Measurements from ENCODE around the gene STRBP.
"Not testable (repeated sequence)": the region's sequence is repeated elsewhere in the genome, so short reads cannot be mapped to it uniquely, and the experiment has no call there.

Gene STRBP

DNA sequence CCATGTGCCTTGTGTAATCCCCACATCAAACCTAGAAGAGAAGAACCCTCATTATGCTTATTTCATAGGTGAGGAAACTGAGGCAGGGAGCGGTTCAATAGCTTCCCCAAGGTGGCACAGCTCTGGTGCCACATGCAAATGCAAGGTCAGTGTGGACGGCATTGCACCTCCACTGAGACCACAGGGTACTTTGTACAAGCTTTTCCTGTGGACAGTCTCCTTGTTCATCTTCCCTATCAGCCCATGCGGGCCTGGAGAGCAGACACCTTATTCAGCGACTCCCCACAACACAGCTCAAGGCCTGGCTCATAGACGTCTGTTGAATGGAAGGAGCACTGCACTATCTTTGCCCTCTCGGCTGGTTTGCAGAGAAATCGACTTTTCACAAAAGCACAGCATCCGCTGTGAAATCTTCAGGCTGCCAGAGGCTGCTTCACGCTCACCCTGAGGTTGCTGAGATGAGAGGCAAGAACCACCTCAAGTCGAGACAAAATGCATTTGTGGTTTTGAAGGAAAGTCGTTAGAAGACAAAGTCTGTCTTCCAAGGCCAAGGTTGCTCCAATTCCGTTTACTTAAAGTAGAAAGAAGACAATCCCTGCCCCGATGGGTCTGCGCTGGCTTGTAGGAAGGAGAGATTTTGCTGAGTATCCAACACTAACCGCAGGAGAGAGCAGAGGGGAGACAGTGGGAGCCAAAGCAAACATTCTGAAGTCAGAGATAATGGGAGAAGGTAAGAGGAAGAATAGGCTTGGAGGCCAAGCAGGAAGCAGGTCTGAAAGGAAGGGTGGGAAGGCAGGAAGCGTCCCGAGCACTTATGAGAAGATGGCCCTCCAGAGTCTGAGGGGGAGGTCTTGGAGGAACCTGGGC lies 34.2 kb upstream of the STRBP start:
- Histone ChIP-seq H3K9me3 (ENCODE audit: control insufficient read depth, insufficient read depth, low read depth, low read length) (no peaks in the 10 kb centered on the region), H3K9ac (ENCODE audit: low read length) (no peak overlapping the region), H3K4me3 (ENCODE audit: low read depth, low read length) (no peak overlapping the region), H3K36me3 (ENCODE audit: control insufficient read depth, insufficient read depth, low read length) (no peaks in the 10 kb centered on the region), H3K27ac (ENCODE audit: low read depth, low read length) (no peak overlapping the region), H3K4me1 (ENCODE audit: control insufficient read depth, insufficient read depth, low read length) (peaks cover 8% of the 10 kb centered on the region), H3K27me3 (ENCODE audit: control insufficient read depth, insufficient read depth, low read length) (no peaks in the 10 kb centered on the region)

DNA sequence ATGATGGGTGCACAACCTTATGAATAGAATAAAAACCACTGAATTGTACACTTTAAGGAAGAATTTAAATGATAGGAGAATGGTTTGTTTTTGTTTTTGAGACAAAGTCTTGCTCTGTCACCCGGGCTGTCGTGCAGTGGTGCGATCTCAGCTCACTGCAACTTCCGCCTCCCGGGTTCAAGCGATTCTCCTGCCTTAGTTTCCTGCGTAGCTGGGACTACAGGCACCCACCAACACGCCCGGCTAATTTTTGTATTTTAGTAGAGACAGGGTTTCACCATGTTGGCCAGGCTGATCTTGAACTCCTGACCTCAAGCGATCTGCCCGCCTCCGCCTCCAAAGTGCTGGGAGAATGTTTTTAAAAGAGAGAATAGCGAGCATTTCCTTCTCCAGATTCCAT lies 33.5 kb upstream of the STRBP start:
- not testable (repeated sequence) for H3K4me1 ChIP-seq (ENCODE audit: control insufficient read depth, insufficient read depth, low read length); H3K4me3 ChIP-seq (ENCODE audit: low read depth, low read length); H3K27ac ChIP-seq (ENCODE audit: low read depth, low read length); H3K9me3 ChIP-seq (ENCODE audit: control insufficient read depth, insufficient read depth, low read depth, low read length); H3K27me3 ChIP-seq (ENCODE audit: control insufficient read depth, insufficient read depth, low read length); H3K9ac ChIP-seq (ENCODE audit: low read length); H3K36me3 ChIP-seq (ENCODE audit: control insufficient read depth, insufficient read depth, low read length)

DNA sequence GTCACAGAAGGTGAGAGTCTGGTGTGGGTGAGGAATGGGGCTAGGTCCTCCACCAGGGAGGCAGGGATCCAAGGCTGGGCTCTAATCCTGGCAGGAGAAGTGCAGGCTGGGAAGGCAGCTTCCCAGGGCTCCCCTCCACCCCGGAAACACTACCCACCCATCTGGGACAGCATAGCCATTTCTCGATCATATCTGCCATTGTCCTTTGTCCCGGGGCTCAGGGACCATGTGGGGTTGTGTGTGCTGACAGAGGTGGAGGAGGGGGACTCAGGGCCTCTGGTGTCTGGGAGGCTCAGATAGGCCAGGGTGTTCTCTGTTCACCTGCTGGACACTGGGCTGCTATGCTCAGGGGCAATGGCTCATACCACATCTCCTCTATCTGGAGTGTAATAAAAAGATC lies 32.2 kb upstream of the STRBP start:
- Histone ChIP-seq H3K4me1 (ENCODE audit: control insufficient read depth, insufficient read depth, low read length) (peaks cover 8% of the 10 kb centered on the region), H3K36me3 (ENCODE audit: control insufficient read depth, insufficient read depth, low read length) (no peaks in the 10 kb centered on the region), H3K9me3 (ENCODE audit: control insufficient read depth, insufficient read depth, low read depth, low read length) (no peaks in the 10 kb centered on the region), H3K9ac (ENCODE audit: low read length) (no peak overlapping the region), H3K27ac (ENCODE audit: low read depth, low read length) (no peak overlapping the region), H3K27me3 (ENCODE audit: control insufficient read depth, insufficient read depth, low read length) (no peaks in the 10 kb centered on the region), H3K4me3 (ENCODE audit: low read depth, low read length) (no peak overlapping the region)

DNA sequence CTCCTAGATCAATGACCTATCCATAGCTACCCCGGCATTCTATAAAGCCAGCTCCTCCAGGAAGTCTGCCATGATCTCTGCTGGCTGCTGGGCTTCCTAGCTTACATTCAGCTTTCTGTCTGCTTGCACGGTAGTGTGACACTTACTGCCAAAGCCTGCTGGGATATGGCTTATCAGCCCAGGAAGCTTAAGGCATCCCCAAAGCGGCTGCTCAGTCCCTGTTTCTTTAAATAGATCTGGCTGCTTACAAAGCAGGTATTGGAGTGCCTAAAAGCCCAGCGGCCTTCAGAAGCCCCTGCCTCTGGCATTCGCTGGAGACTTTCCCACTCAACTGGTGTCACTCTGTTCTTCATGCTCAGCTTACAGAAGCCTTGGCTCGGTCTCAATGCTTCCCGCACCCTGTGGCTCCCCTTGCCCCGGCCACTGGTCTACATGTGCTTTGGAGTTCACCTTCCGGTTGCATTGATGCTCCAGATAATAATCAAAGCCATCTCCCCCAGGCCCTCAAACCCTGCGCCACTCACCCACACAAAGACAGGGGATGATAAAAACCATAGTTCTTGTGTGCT lies 31.3 kb upstream of the STRBP start:
- H3K36me3 ChIP-seq (ENCODE audit: control insufficient read depth, insufficient read depth, low read length) = no peaks in the 10 kb centered on the region
- H3K4me3 ChIP-seq (ENCODE audit: low read depth, low read length) = no peak overlapping the region
- no peak overlapping the region for H3K9ac ChIP-seq (ENCODE audit: low read length)

DNA sequence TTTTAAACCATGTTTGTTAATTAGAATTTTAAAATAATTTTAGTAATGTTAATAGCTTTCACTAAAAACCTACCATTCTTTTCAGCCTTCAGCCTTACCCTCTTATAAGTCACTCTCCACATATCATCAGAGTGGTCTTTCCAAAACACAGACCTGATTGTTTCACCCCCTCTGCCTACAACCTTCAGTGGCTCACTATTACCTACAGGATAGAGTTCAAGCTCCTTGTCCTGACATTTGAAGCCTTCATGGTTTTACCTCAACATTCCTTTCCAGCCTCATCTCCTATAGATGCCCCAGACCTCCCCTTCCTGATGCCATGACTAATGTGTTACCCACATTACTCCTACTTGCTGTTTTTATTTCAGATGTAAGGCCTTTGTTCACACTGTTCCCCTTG lies 27.8 kb upstream of the STRBP start:
- Histone ChIP-seq H3K36me3 (ENCODE audit: control insufficient read depth, insufficient read depth, low read length) (no peaks in the 10 kb centered on the region), H3K9ac (ENCODE audit: low read length) (no peak overlapping the region), H3K27me3 (ENCODE audit: control insufficient read depth, insufficient read depth, low read length) (no peaks in the 10 kb centered on the region), H3K9me3 (ENCODE audit: control insufficient read depth, insufficient read depth, low read depth, low read length) (no peaks in the 10 kb centered on the region), H3K4me3 (ENCODE audit: low read depth, low read length) (no peak overlapping the region), H3K27ac (ENCODE audit: low read depth, low read length) (no peak overlapping the region), H3K4me1 (ENCODE audit: control insufficient read depth, insufficient read depth, low read length) (peaks cover 9% of the 10 kb centered on the region; the same call in 1 of the 2 replicates)

More for the DNA sequence above, 31.3 kb upstream of the STRBP start:
- Histone ChIP-seq H3K27ac (ENCODE audit: low read depth, low read length) (no peak overlapping the region), H3K27me3 (ENCODE audit: control insufficient read depth, insufficient read depth, low read length) (no peaks in the 10 kb centered on the region), H3K9me3 (ENCODE audit: control insufficient read depth, insufficient read depth, low read depth, low read length) (no peaks in the 10 kb centered on the region), H3K4me1 (ENCODE audit: control insufficient read depth, insufficient read depth, low read length) (peaks cover under 1% of the 10 kb centered on the region; the same call in 1 of the 2 replicates)

DNA sequence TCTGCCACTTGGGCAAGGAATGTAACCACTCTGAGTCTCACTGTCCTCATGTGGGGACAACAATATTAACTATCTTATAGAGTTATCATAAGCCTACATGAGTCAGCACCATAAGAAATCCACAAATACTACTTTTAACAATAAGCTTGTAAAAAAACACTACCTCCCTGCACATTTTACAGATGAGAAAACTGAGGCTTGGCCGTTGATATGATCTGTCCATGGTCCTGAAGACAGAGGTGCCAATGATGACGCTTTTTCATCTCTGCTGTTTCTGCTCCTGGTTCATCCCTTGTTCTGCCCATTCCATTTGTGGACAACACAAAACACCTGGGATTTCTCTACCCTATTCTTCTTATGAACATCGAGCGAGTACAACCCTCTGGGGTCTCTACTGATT lies 23.4 kb upstream of the STRBP start:
- Histone ChIP-seq H3K9me3 (ENCODE audit: control insufficient read depth, insufficient read depth, low read depth, low read length) (no peaks in the 10 kb centered on the region), H3K4me3 (ENCODE audit: low read depth, low read length) (no peak overlapping the region), H3K27me3 (ENCODE audit: control insufficient read depth, insufficient read depth, low read length) (no peaks in the 10 kb centered on the region), H3K36me3 (ENCODE audit: control insufficient read depth, insufficient read depth, low read length) (no peaks in the 10 kb centered on the region), H3K4me1 (ENCODE audit: control insufficient read depth, insufficient read depth, low read length) (peaks cover 9% of the 10 kb centered on the region; the same call in 1 of the 2 replicates), H3K27ac (ENCODE audit: low read depth, low read length) (no peak overlapping the region), H3K9ac (ENCODE audit: low read length) (no peak overlapping the region)

DNA sequence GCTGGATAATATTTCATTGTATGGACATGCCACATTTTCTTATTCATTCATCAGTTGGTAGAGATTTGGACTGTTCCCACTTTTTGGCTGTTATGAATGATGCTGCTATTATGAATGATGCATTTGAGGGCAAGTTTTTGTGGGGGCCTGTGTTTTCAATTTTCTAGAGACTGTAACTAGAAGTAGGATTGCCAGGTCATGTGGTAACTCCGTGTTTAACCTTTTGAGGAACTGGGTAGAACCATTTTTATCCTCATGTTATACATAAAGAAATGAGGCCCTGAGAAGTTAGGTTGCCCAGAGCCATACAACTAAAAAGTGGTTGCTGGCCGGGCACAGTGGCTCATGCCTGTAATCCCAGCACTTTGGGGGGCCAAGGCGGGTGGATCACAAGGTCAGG lies 22.4 kb upstream of the STRBP start:
- Histone ChIP-seq H3K36me3 (ENCODE audit: control insufficient read depth, insufficient read depth, low read length) (no peaks in the 10 kb centered on the region), H3K27me3 (ENCODE audit: control insufficient read depth, insufficient read depth, low read length) (no peaks in the 10 kb centered on the region), H3K27ac (ENCODE audit: low read depth, low read length) (no peak overlapping the region), H3K4me3 (ENCODE audit: low read depth, low read length) (no peak overlapping the region), H3K9me3 (ENCODE audit: control insufficient read depth, insufficient read depth, low read depth, low read length) (no peaks in the 10 kb centered on the region), H3K9ac (ENCODE audit: low read length) (no peak overlapping the region), H3K4me1 (ENCODE audit: control insufficient read depth, insufficient read depth, low read length) (peaks cover 9% of the 10 kb centered on the region; the same call in 1 of the 2 replicates)

DNA sequence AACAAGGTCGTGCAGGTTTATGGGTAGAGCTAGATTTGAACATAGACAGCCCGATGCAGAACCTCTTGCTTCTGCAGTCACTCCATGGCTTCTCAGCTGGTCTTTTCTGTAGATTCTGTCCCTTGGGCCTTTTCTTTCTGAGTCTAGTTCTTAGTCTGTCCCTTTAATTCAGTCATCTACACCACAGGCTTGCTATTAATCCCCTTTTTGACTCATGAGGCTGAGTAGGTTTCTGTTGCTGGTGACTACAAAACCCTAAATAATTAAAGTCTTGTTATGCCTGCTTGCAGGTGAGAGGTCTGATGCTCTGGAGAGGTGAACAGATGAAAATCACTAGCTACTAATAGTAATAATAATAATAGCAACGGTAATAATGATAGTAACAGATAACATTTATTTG lies 19.3 kb upstream of the STRBP start:
- no peak overlapping the region for H3K4me3 ChIP-seq (ENCODE audit: low read depth, low read length)
- H3K9me3 ChIP-seq (ENCODE audit: control insufficient read depth, insufficient read depth, low read depth, low read length) = no peaks in the 10 kb centered on the region
- peaks cover 7% of the 10 kb centered on the region; the same call in 1 of the 2 replicates for H3K4me1 ChIP-seq (ENCODE audit: control insufficient read depth, insufficient read depth, low read length)
- no peak overlapping the region for H3K9ac ChIP-seq (ENCODE audit: low read length)
- H3K36me3 ChIP-seq (ENCODE audit: control insufficient read depth, insufficient read depth, low read length) = no peaks in the 10 kb centered on the region
- H3K27ac ChIP-seq (ENCODE audit: low read depth, low read length) = no peak overlapping the region
- H3K27me3 ChIP-seq (ENCODE audit: control insufficient read depth, insufficient read depth, low read length) = no peaks in the 10 kb centered on the region

DNA sequence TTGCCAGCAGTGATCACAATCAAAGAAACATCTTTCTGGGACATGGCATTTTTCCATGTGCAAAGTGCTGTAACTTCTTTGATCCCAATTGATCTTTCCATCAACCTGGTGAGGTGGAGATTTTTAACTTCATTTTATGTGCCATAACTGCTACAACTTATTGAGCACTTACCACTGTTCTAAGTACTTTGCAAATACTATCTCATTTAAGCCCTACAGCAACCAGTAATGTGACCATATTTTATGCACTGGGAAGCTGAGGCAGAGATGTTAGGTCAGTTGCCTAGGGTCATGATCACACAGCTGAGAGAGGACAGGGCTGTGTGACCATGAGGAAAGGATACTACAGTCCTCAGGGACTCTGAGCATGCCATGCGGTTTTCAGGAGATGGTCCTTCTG lies 17.9 kb upstream of the STRBP start:
- no peaks in the 10 kb centered on the region for H3K36me3 ChIP-seq (ENCODE audit: control insufficient read depth, insufficient read depth, low read length)
- no peak overlapping the region for H3K9ac ChIP-seq (ENCODE audit: low read length)
- no peaks in the 10 kb centered on the region for H3K27me3 ChIP-seq (ENCODE audit: control insufficient read depth, insufficient read depth, low read length)
- no peaks in the 10 kb centered on the region for H3K4me1 ChIP-seq (ENCODE audit: control insufficient read depth, insufficient read depth, low read length)
- H3K4me3 ChIP-seq (ENCODE audit: low read depth, low read length) = no peak overlapping the region
- no peak overlapping the region for H3K27ac ChIP-seq (ENCODE audit: low read depth, low read length)
- H3K9me3 ChIP-seq (ENCODE audit: control insufficient read depth, insufficient read depth, low read depth, low read length) = no peaks in the 10 kb centered on the region

DNA sequence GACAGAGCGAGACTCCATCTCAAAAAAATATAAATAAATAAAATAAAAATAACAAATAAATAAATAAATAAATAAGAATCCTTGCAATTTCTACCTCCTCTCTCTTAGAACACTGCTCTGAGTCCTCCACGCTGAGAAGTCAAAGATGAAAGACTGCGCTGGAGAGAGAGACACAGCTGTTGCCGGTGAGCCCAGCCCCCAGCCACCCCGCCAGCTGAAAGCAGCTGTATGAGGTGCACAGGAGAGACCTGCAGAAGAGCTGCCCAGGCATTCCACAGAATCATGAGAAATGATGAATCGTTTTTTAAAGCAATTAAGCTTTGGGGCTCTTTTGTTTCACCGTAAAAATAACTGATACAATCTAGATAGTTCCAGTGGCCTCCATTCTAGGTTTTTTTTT lies 16.3 kb upstream of the STRBP start:
- H3K9ac ChIP-seq (ENCODE audit: low read length) = no peak overlapping the region
- no peaks in the 10 kb centered on the region for H3K4me1 ChIP-seq (ENCODE audit: control insufficient read depth, insufficient read depth, low read length)
- no peak overlapping the region for H3K4me3 ChIP-seq (ENCODE audit: low read depth, low read length)
- H3K27me3 ChIP-seq (ENCODE audit: control insufficient read depth, insufficient read depth, low read length) = no peaks in the 10 kb centered on the region
- no peaks in the 10 kb centered on the region for H3K36me3 ChIP-seq (ENCODE audit: control insufficient read depth, insufficient read depth, low read length)
- H3K27ac ChIP-seq (ENCODE audit: low read depth, low read length) = no peak overlapping the region
- H3K9me3 ChIP-seq (ENCODE audit: control insufficient read depth, insufficient read depth, low read depth, low read length) = no peaks in the 10 kb centered on the region

DNA sequence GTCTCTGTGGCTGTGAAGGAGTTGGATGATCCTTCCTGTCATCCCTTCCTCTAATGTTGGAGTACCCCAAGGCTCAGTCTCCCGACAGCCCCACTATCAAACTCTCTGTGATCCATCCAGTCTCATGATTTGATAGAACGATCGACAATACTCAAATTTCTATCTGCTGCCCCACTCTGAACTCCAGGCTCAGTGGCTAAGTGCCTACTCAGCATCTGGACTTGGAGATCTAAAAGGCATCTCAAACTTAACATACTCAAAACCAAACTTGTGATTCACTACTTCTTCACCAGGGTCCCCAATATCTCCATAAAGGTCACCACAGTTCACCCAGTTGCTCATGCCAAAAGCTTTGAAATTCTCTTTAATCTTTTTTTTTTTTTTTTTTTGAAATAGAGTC lies 15.1 kb upstream of the STRBP start:
- Histone ChIP-seq H3K36me3 (ENCODE audit: control insufficient read depth, insufficient read depth, low read length) (no peaks in the 10 kb centered on the region), H3K9ac (ENCODE audit: low read length) (no peak overlapping the region), H3K4me1 (ENCODE audit: control insufficient read depth, insufficient read depth, low read length) (no peaks in the 10 kb centered on the region), H3K4me3 (ENCODE audit: low read depth, low read length) (no peak overlapping the region), H3K9me3 (ENCODE audit: control insufficient read depth, insufficient read depth, low read depth, low read length) (0 out of 2 replicates have a peak, but pooled peaks cover 4% of the 10 kb centered on the region), H3K27ac (ENCODE audit: low read depth, low read length) (no peak overlapping the region), H3K27me3 (ENCODE audit: control insufficient read depth, insufficient read depth, low read length) (no peaks in the 10 kb centered on the region)
